Naive thymus-derived CD4-positive, alpha-beta T cell (primary cell): ENCODE measurements around the gene WFIKKN2. TPM values are rescaled to one million over a fixed set of nuclear protein-coding genes. Genes with fewer than 3 reads are reported as not detected.

Experiments
- ATAC-seq: fragments of 150-1000 bp; cut with Tn5 transposase; 2 replicates; pipeline ENCODE4 v1.10.0; 2021; ENCODE audit warnings: mild to moderate bottlenecking, moderate library complexity
- CTCF ChIA-PET: fragments of 350-600 bp; sonication (Branson Sonifier 250); formaldehyde crosslinking; loops from one replicate; lab custom pipeline; 2021; ENCODE audit warnings: antibody characterized with exemption; lab: Charles Lee
- POLR2A ChIA-PET: fragments of 350-600 bp; sonication (Branson Sonifier 250); formaldehyde crosslinking; loops from one replicate; lab custom pipeline; 2021; ENCODE audit warnings: antibody characterized with exemption, inconsistent platforms; lab: Charles Lee
- DNase-seq, 9 donors: peaks; one replicate each; pipeline versions ENCODE4 v3.0.0 to v3.0.0-alpha.2; 2020 to 2022; ENCODE audit warnings: mixed read lengths in 1 of 9
- H3K27ac ChIP-seq: one replicate; pipeline ENCODE4 v1.7.0; 2013; ENCODE audit warnings: mild to moderate bottlenecking, low read depth, low read length, moderate library complexity
- H3K27me3 ChIP-seq, 2 donors: one replicate each; pipeline ENCODE4 v1.7.0; 2013; ENCODE audit warnings: low read length in 2 of 2, mild to moderate bottlenecking in 2 of 2, moderate library complexity in 2 of 2; ENCODE audit not compliant: control insufficient read depth in 2 of 2, insufficient read depth in 2 of 2
- H3K36me3 ChIP-seq, 3 experiments: 1 replicate in 2 of 3; 2 replicates in 1 of 3; pipeline ENCODE4 v1.7.0; 2013; ENCODE audit warnings: low read length in 3 of 3, mild to moderate bottlenecking in 3 of 3, moderate library complexity in 1 of 3; ENCODE audit not compliant: insufficient read depth in 3 of 3, control insufficient read depth in 2 of 3
- H3K4me1 ChIP-seq, 2 donors: one replicate each; pipeline ENCODE4 v1.7.0; 2013; ENCODE audit warnings: low read length in 2 of 2, mild to moderate bottlenecking in 2 of 2, moderate library complexity in 1 of 2; ENCODE audit not compliant: control insufficient read depth in 2 of 2, insufficient read depth in 2 of 2
- H3K4me3 ChIP-seq: 2 replicates; pipeline ENCODE4 v1.7.0; 2013; ENCODE audit warnings: mild to moderate bottlenecking, low read length
- H3K9me3 ChIP-seq, 3 experiments: 1 replicate in 2 of 3; 2 replicates in 1 of 3; pipeline ENCODE4 v1.7.0; 2013; ENCODE audit warnings: low read length in 3 of 3; ENCODE audit not compliant: control insufficient read depth in 2 of 3
- H3K27ac Mint-ChIP-seq, 9 donors: one replicate each; pipeline ENCODE4 v1.8.0; 2020 to 2022; ENCODE audit warnings: mixed read lengths in 9 of 9, mild to moderate bottlenecking in 8 of 9, moderate library complexity in 5 of 9, inconsistent platforms in 2 of 9
- H3K27me3 Mint-ChIP-seq, 5 donors: one replicate each; pipeline ENCODE4 v1.8.0; 2021 to 2022; ENCODE audit warnings: mixed read lengths in 5 of 5, mild to moderate bottlenecking in 1 of 5
- H3K36me3 Mint-ChIP-seq, 5 donors: one replicate each; pipeline ENCODE4 v1.8.0; 2020 to 2022; ENCODE audit warnings: mixed read lengths in 5 of 5, mild to moderate bottlenecking in 3 of 5, inconsistent platforms in 1 of 5
- H3K4me1 Mint-ChIP-seq, 7 donors: one replicate each; pipeline ENCODE4 v1.8.0; 2020 to 2022; ENCODE audit warnings: mixed read lengths in 7 of 7, mild to moderate bottlenecking in 3 of 7, inconsistent platforms in 1 of 7
- H3K4me3 Mint-ChIP-seq, 10 donors: one replicate each; pipeline ENCODE4 v1.8.0; 2020 to 2022; ENCODE audit warnings: mild to moderate bottlenecking in 10 of 10, mixed read lengths in 10 of 10, moderate library complexity in 6 of 10, inconsistent platforms in 2 of 10
- H3K9me3 Mint-ChIP-seq, 11 donors: one replicate each; pipeline ENCODE4 v1.8.0; 2020 to 2022; ENCODE audit warnings: mixed read lengths in 11 of 11, mild to moderate bottlenecking in 4 of 11, inconsistent platforms in 1 of 11, moderate library complexity in 1 of 11
- intact Hi-C, 2 donors: fragments of 100-400 bp; cut with micrococcal nuclease; formaldehyde crosslinking; loops; one replicate each; pipeline ENCODE4 v1.15.1; 2023
- polyA plus RNA-seq, 2 donors: library from polyadenylated mRNA; unstranded; fragments of 300-500 nt; fragmentation: Illumina TruSeq; gene quantifications; one replicate each; pipeline ENCODE4 v1.2.3, GENCODE V29; 2021
- total RNA-seq, 6 experiments: library from RNA in 5 of 6; stranded (reverse) in 5 of 6; gene quantifications; 1 replicate in 5 of 6; 2 replicates in 1 of 6; pipeline ENCODE4 v1.2.3 and lab custom pipeline; 2021 to 2026

The WFIKKN2 gene
- total and polyA plus RNA-seq, 7 experiments from 2014 or later = not detected

DNA sequence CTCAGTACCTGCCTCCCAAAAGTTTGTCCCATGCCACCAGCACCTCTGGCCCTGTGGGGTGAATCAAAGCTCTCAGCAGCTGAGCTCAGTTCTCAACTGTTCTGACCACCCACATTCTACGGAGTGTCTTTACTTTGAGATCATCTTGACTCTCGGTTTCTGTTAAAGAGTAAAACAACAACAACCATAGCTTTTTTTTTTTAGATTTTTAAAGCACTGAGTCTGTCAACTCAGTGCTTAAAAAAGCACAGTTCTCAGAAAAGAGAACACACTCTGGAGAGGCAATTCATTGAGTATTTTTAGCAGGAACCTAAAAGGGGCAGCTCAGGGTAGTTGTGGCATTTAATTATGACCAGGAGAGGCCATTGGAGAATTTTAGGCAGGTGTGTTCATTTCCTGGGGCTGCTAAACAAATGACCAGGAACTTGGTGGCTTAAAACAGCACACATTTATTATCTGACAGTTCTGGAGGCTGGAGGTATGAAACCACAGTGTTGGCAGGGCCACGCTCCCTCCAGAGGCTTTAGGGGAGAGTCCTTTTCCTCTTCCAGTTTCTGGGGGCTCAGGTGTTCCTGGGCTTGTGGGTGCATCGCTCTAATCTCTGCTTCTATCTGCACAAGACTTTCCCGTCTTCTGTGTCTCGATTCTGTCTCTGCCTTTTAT is 6.7 kb upstream of the WFIKKN2 start:
- H3K4me1 ChIP-seq = no peaks in the 10 kb centered on the region
- CTCF ChIA-PET = no interaction called here
- no peak overlapping the region for H3K4me3 ChIP-seq
- no peaks in the 10 kb centered on the region for H3K36me3 ChIP-seq
- Mint-ChIP-seq H3K4me1 (no peaks in the 10 kb centered on the region), H3K27ac (no peak overlapping the region), H3K27me3 (peaks cover 2 to 13% (median 9%) of the 10 kb centered on the region in 5 donors), H3K9me3 (peaks cover 0 to 3% (median 0%) of the 10 kb centered on the region in 11 donors), H3K36me3 (peaks cover 0 to 2% (median 0%) of the 10 kb centered on the region in 5 donors), H3K4me3 (no peak overlapping the region)
- ATAC-seq = no peak
- intact Hi-C loops = no loop called here
- DNase-seq = no peak
- no peak overlapping the region for H3K27ac ChIP-seq
- POLR2A ChIA-PET = no interaction called here
- no peaks in the 10 kb centered on the region for H3K27me3 ChIP-seq
- no peaks in the 10 kb centered on the region for H3K9me3 ChIP-seq

DNA sequence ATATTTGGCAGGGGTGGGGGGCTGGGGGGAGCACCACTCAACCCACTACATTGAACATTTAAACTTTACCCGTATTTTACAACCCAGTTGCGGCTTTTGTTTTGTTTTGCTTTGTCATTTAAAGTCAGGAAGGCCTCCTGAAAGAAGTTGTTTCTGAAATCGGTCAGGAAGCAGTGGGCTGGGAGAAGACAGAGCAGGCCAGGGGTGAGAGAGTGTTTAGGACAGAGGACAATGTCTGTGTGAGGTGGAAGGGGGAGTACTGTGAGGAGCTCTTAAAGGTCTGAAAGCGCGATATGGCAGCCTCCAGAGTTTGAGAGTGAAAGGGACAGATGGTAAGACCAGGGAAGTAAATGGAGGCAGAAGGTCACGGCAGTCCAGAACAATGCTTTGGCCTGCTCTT is 6.1 kb upstream of the WFIKKN2 start:
- peak overlapping the region in 1 of 9 donors; percentile 39 for H3K27ac Mint-ChIP-seq
- no peaks in the 10 kb centered on the region for H3K27me3 ChIP-seq
- no peaks in the 10 kb centered on the region for H3K36me3 ChIP-seq
- H3K27ac ChIP-seq = no peak overlapping the region
- H3K9me3 ChIP-seq = no peaks in the 10 kb centered on the region
- H3K36me3 Mint-ChIP-seq = no peaks in the 10 kb centered on the region
- no peaks in the 10 kb centered on the region for H3K4me1 ChIP-seq
- DNase-seq (no peak), ATAC-seq (no peak)
- H3K4me3 ChIP-seq = no peak overlapping the region
- no peaks in the 10 kb centered on the region for H3K4me1 Mint-ChIP-seq
- H3K9me3 Mint-ChIP-seq = no peaks in the 10 kb centered on the region
- no peak overlapping the region for H3K4me3 Mint-ChIP-seq
- intact Hi-C loops = no loop called here
- POLR2A ChIA-PET = no interaction called here
- CTCF ChIA-PET = no interaction called here
- H3K27me3 Mint-ChIP-seq = peaks cover 0 to 17% (median 9%) of the 10 kb centered on the region in 5 donors

DNA sequence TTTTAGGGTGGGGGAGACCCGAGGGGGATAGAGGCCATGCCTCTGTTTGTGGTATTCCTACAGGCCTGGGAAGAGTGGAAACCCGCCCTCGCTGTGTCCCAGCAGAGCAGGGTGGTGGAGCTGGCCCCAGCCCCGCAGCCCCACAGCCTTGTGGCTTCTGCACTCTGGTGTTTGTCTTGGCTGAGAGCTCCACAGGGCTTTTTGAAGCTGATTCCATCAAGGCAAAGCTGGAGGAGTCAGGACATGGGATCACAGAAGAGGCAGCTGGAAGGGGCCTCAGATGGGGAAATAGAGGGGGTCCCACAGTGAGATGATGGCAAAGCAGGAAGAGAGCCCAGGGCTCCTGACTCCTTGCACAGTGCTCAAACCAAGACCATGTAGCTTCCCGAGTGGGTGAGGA is 5.0 kb upstream of the WFIKKN2 start:
- no peaks in the 10 kb centered on the region for H3K4me1 ChIP-seq
- ATAC-seq = no peak
- no peak overlapping the region for H3K27ac ChIP-seq
- DNase-seq = no peak
- POLR2A ChIA-PET = no interaction called here
- intact Hi-C loops = no loop called here
- H3K4me3 Mint-ChIP-seq = no peak overlapping the region
- peaks cover 0 to 1% (median under 1%) of the 10 kb centered on the region in 7 donors for H3K4me1 Mint-ChIP-seq
- no peaks in the 10 kb centered on the region for H3K27me3 ChIP-seq
- no peaks in the 10 kb centered on the region for H3K36me3 ChIP-seq
- no peaks in the 10 kb centered on the region for H3K36me3 Mint-ChIP-seq
- no peaks in the 10 kb centered on the region for H3K9me3 Mint-ChIP-seq
- H3K9me3 ChIP-seq = no peaks in the 10 kb centered on the region
- CTCF ChIA-PET = no interaction called here
- H3K27me3 Mint-ChIP-seq = peaks cover 0 to 20% (median 10%) of the 10 kb centered on the region in 5 donors
- H3K4me3 ChIP-seq = no peak overlapping the region
- no peak overlapping the region for H3K27ac Mint-ChIP-seq

DNA sequence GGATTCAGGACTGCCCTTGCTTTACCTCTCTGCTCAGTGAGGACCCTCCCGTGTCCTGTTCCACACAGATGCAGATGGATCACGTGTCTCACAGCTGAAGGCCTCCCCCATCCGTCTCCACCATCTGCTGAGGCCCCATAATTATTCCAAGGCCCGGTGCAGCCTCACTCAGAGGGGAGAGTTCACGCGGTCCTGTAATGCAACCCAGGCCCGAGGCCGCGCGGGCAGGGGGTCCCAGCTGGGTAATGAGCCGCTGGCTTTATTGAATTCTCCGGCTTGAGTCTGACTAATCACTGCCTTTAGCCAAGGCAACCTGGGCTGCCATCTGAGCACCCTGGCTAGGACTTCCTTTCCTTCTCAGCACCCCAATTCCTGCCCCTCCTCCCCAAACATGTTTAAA is 4.4 kb upstream of the WFIKKN2 start:
- ATAC-seq (no peak), DNase-seq (no peak)
- Histone ChIP-seq H3K27ac (no peak overlapping the region), H3K27me3 (no peaks in the 10 kb centered on the region), H3K4me3 (no peak overlapping the region), H3K4me1 (no peaks in the 10 kb centered on the region), H3K36me3 (no peaks in the 10 kb centered on the region), H3K9me3 (no peaks in the 10 kb centered on the region)
- ChIA-PET POLR2A (no interaction called here), CTCF (no interaction called here)
- H3K27me3 Mint-ChIP-seq = peaks cover 0 to 20% (median 13%) of the 10 kb centered on the region in 5 donors
- H3K36me3 Mint-ChIP-seq = no peaks in the 10 kb centered on the region
- intact Hi-C loops = no loop called here
- no peak overlapping the region for H3K27ac Mint-ChIP-seq
- no peak overlapping the region for H3K4me3 Mint-ChIP-seq
- H3K4me1 Mint-ChIP-seq = peaks cover 0 to 4% (median 3%) of the 10 kb centered on the region in 7 donors
- H3K9me3 Mint-ChIP-seq = no peaks in the 10 kb centered on the region

DNA sequence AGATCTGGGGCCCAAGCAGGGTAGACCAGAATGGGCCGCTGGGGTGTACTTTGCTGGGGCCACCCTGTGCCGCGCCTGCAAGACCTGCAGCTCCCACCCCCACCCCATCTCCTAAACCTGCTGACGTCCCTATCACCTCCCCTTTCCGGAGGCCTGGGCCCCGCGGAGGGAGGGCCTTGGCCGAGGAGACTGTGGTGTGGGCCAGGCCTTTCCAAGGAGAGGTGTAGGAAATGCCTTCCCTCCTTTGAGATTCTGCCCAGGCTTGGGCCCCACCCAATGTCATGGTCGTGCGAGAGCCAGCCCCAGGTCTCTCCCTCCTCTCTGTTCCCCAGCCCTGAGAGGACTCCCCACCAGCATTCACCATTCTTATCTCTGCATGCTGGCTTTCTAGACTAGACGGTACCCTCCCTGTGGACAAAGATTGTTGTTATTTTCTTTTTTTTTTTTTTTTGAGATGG is 3.9 kb upstream of the WFIKKN2 start:
- Histone ChIP-seq H3K36me3 (no peaks in the 10 kb centered on the region), H3K27ac (no peak overlapping the region), H3K9me3 (no peaks in the 10 kb centered on the region), H3K4me3 (no peak overlapping the region), H3K4me1 (no peaks in the 10 kb centered on the region), H3K27me3 (no peaks in the 10 kb centered on the region)
- ChIA-PET CTCF (no interaction called here), POLR2A (no interaction called here)
- peaks cover 0 to 23% (median 11%) of the 10 kb centered on the region in 5 donors for H3K27me3 Mint-ChIP-seq
- no peak for DNase-seq
- no peaks in the 10 kb centered on the region for H3K36me3 Mint-ChIP-seq
- H3K4me1 Mint-ChIP-seq = peaks cover 0 to 4% (median 3%) of the 10 kb centered on the region in 7 donors
- H3K9me3 Mint-ChIP-seq = no peaks in the 10 kb centered on the region
- H3K27ac Mint-ChIP-seq = no peak overlapping the region
- no peak for ATAC-seq
- no peak overlapping the region for H3K4me3 Mint-ChIP-seq
- intact Hi-C loops = no loop called here

DNA sequence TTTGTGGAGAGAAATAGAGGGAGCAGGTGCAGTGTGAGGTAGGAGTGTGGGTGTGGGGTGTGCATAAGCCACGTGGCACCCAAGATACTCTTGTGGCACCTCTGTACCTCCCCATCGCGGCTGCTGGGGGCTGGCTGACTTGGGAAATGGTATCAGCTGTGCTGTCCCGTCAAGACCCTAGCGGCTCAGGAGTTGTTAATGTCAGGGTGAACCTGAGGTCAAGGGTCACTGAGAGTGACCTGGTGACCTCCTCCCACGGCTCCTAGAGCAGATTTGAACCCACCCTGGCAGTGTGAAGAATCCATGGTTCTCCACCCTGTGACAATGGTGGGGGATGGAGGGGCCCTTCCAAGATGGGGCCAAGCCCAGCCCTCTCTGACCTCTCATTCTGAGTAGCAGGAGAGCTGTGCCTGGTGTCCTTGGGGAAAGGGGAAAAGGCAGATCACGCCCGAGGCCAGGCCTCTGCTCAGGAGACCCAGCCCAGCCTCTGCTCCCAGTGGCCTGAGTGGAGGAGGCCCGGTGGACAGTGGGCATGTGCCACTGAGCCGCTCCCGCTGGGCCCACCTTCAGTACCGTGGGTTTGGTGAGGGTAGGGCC is 3.0 kb upstream of the WFIKKN2 start:
- Histone ChIP-seq H3K4me1 (no peaks in the 10 kb centered on the region), H3K9me3 (no peaks in the 10 kb centered on the region), H3K27ac (no peak overlapping the region), H3K4me3 (no peak overlapping the region), H3K36me3 (no peaks in the 10 kb centered on the region), H3K27me3 (no peaks in the 10 kb centered on the region)
- H3K9me3 Mint-ChIP-seq = no peaks in the 10 kb centered on the region
- intact Hi-C loops = no loop called here
- peaks cover 0 to 4% (median 3%) of the 10 kb centered on the region in 7 donors for H3K4me1 Mint-ChIP-seq
- no peak overlapping the region for H3K4me3 Mint-ChIP-seq
- DNase-seq (no peak), ATAC-seq (no peak)
- H3K27ac Mint-ChIP-seq = no peak overlapping the region
- CTCF ChIA-PET = interaction anchor here (0.9 kb wide), 1 partner anchor 52 kb away, joined by 3 read pairs; no protein-coding TSS in a partner anchor
- H3K36me3 Mint-ChIP-seq = no peaks in the 10 kb centered on the region
- POLR2A ChIA-PET = no interaction called here
- peaks cover 0 to 23% (median 10%) of the 10 kb centered on the region in 5 donors for H3K27me3 Mint-ChIP-seq
